ENCODE measurements around the gene NCAN.
"Not testable (repeated sequence)": the region's sequence is repeated elsewhere in the genome, so short reads cannot be mapped to it uniquely, and the experiment has no call there.

The NCAN gene

GRCh38 chr19:19224150-19224851 is 12.5 kb downstream of the NCAN start:
- no peak for DNase-seq (ENCODE audit: low read depth)

GRCh38 chr19:19224852-19225494 is 13.2 kb downstream of the NCAN start:
- peak; percentile 83 for DNase-seq (ENCODE audit: low read depth)

GRCh38 chr19:19226204-19226603 is 14.4 kb downstream of the NCAN start:
- no peak for DNase-seq (ENCODE audit: low read depth)

GRCh38 chr19:19226663-19227062 is 14.9 kb downstream of the NCAN start:
- no peak for DNase-seq (ENCODE audit: low read depth)

GRCh38 chr19:19227217-19227616 is 15.5 kb downstream of the NCAN start:
- no peak for DNase-seq (ENCODE audit: low read depth)

DNA sequence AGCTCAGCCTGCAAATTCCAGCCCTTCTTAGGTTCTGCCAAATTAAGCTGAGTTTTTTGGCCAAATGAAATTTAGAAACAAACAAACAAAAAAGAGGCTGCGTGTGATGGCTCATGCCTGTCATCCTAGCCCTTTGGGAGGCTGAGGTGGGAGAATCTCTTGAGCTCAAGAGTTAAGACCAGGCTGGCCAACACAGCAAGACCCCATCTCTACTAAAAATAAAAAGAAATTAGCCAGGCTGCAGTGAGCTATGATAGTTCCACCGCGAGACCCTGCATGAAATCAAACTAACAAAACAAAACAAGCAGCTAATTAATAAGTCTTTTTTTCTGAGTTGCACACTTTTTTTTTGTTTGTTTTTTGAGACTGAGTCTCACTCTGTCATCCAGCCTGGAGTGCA is 17.9 kb downstream of the NCAN start:
- DNase-seq (ENCODE audit: low read depth): no peak

GRCh38 chr19:19230999-19231398 is 19.2 kb downstream of the NCAN start:
- no peak for DNase-seq (ENCODE audit: low read depth)

DNA sequence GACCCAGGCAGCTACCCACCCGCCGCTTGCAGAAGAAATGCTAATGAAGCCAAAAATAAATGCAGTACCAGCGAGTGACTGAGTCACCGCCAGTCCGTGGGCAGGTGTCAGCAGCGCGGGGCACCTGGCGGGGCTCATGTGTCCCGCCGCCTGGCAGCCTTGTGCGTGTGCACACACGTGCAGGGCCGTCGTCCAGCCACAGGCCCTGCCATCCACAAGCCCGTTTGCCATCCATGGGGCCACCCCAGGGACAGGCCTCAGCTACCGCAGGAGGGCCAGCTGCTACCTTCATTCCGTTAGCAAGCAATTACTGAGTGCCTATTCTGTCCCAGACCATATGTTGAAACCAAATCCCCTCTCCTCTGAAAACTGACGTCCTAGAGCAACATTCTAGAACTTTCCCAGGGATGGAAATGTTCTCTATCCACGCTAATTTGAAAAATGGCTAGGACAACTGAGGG is 20.5 kb downstream of the NCAN start:
- DNase-seq (ENCODE audit: low read depth): no peak

- no peak for DNase-seq (ENCODE audit: low read depth)
These were observed 22.6 kb downstream of the NCAN start for GRCh38 chr19:19234220-19234816.

DNA sequence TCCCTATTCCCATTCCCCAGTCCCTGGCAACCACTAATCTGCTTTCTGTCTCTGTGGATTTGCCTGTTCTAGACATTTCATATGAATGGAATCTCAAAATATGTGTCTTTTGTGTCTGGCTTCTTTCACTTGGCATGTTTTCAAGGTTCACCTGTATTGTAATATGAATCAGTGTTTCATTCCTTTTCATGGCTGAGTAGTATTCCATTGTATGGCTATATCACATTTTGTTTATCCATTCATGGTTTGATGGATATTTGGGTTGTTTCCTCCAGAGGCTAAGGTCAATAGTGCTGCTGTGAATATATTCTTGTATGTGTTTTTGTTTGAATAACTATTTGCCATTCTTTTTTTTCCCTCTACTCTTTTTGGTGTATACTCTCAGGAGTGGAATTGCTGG is 24.4 kb downstream of the NCAN start:
- no peak for DNase-seq (ENCODE audit: low read depth)

DNA sequence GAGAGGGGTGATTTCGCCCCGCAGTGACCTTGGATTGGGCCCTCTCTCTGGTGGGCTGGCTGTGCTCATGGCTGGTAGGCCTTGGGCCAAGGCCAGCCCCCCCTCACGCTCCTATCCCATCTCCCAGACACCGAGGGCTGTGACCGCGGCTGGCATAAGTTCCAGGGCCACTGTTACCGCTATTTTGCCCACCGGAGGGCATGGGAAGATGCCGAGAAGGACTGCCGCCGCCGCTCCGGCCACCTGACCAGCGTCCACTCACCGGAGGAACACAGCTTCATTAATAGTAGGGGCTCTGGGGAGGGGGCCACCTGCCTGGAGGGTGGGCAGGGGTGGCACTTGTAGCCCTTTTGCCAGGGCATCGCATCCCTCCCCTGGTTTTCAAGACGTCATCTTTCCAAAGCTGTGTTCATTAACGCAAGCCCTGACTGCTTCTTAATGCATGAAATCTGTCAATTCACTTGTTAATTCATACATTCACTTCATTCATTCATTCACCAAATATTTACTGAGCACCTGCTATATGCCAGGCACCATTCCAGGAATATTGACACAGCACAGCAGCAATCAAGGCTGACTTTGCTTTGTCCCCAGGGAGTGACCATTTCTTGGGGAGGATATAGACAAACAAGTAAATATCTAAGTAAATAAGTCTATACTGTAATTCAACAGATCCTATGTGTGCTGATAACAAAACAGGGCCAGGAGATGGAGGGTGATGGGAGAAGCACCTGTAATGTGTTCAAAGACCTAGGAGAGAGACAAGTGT is 26.6 kb downstream of the NCAN start:
- DNase-seq (ENCODE audit: low read depth): no peak

GRCh38 chr19:19239675-19240074 is 27.9 kb downstream of the NCAN start:
- no peak for DNase-seq (ENCODE audit: low read depth)

DNA sequence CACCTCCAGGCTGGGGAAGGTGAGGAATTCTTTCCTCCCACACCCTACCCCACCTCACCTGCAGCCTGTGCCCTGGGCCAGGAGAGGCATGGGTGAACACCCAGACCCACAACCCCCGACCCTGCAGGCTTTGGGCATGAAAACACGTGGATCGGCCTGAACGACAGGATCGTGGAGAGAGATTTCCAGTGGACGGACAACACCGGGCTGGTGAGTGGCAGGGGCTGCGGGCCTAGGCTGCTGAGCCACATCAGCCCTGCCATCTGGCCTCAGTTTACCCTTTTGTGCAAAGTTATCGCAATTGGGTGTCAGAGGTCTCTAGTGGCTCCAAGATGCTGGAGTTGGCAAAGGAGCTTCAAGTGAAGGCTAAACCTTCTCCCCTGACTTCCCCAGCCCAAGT is 28.7 kb downstream of the NCAN start:
- no peak for DNase-seq (ENCODE audit: low read depth)

GRCh38 chr19:19250196-19250801 is 38.5 kb downstream of the NCAN start:
- DNase-seq (ENCODE audit: low read depth): no peak

GRCh38 chr19:19253409-19253808 is 41.7 kb downstream of the NCAN start:
- DNase-seq (ENCODE audit: low read depth): not testable (repeated sequence)

DNA sequence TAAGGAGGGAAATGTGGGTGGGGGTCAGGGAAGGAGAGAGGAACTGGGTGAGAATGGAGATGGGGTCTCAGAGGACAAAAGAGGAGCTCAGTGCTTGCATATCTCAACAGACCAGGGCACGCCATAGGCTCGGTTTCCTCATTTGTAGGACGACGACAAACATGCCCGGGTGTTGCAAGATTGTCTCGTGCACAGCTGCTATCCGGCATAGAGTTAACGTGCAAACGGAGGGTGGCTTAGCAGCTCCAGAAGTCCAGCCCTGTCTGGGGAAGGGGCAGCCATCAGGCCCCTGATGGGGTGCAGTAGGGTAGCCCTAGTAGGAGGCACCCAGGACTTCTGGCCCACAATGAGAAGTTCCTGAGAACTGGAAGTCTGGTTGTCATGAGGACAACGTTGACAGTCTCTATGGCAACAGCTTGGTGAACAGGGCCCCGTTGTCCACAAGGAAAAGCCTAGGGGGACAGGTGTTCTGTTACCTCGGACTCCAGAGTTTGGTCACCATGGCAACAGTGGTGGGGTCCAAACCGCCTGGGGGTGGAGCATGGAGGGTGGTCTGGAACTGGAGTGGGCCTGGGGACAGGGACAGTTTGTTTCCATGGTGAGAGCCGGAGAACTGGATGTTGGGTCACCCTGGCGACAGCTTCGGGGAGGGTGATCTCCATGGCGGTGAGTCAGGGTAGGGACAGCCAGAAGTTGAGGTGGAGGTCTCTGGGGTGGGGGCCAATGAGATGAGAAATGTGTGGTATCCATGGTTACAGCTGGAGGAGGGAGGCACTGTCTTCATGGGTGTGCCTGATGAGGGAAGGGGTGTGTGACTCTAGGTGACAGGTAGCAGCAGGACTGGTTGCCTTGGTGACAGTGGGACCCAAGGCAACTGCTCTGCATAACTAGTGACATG is 44.6 kb downstream of the NCAN start:
- no peak for DNase-seq (ENCODE audit: low read depth)

DNA sequence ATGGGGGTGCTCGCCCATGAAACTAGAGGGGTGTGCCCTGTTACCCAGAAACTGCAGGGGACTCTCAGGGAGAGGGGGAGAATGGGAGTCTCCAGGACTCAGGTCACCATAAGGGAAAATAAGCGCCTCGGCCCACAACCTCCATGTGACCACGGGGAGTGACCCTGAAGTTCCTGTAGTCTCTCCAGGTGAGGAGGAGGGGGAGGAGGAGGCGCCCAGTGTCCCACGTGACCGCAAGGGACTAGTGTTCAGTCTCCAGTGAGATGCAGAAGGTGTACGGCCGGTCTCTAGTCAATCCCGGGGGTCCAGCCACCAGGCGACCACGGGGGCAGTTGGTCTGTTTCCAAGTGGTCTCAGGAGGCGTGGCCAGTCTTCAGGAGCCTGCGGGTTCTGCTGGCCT is 45.4 kb downstream of the NCAN start:
- DNase-seq (ENCODE audit: low read depth): no peak

DNA sequence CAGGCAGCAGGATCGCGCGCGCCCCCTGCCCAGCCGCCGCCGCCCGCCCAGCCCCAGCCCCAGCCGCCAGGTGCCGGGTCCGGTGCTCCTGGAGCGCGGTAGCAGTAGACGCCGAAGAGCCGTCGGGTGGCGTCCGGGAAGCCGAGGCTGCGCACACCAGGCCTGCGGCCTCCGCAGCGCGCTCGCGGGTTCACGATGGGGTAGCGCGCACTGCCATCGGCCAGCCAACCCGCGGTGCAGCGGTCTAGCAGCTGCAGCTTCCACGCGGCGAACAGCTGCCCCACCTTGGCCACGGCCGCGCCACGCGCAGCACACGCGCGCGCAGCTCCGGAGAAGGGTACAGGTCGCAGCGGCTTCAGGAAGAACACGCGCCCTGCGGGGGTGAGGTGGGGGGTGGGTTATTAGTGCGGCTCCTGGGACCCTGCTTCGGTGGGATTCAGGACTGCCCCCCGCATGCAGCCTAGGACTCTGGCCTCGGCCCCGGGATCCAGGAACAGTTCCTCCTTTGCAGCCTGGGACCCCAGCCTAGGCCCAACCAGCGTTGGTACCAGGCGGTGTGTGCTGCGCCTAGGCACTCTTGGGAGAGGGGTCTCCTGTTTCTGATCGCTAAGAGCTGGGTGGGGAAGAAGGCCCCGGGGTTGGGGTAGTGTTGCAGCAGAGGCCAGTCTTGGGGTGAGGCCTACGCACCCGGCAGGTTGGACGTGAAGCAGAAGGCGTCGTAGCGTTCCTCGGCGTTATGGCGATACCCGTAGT is 46.3 kb downstream of the NCAN start:
- no peak for DNase-seq (ENCODE audit: low read depth)

DNA sequence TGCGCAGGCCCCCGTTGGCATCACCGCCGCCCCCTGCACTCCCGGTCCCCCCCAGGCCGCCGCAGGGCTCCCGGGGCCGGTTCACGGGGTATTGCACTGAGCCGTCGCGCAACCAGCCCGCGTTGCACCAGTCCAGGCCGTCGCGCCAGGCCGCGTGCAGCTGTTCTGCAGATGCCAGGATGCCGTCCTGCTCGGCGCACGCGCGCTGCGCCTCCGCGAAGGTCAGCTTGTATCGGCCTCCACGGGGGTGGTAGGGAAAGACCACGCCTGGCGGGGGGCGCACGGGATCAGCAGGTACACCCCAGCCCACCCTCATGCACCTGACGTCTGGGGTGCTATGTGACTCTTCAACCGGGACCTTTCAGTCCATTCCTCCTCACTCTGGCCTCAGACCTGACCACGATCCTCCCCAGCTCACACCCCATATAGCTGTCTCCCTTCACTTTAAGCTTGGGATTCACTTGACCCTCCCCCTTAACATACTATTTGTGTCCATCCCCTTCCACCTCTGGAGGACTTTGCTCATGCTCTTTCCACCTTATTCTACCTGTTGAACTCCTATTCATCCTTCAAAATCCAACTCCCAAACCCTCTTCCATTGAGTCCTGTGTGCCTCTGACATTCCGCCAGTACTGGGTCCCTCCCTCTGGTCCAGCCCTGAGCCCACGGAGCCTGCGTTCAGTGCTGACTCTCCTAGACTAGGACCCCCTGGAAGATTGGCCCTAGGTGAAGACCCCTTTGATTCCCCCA is 47.0 kb downstream of the NCAN start:
- DNase-seq (ENCODE audit: low read depth): no peak

- peak; percentile 68 for DNase-seq (ENCODE audit: low read depth)
These were observed 48.0 kb downstream of the NCAN start for GRCh38 chr19:19259741-19260140.
